Hepatocyte (in vitro differentiated cells): ENCODE data around the gene COL5A2.

ENCODE experiments used
- CTCF ChIP-seq: fragments of 200-600 bp; sonication (generic); IDR thresholded peaks from 2 replicates; pipeline ENCODE4 v1.5.1; 2016; ENCODE audit warnings: antibody characterized with exemption, mild to moderate bottlenecking; ENCODE audit not compliant: poor library complexity
- EZH2phosphoT487 ChIP-seq: fragments of 200-600 bp; sonication (generic); IDR thresholded peaks from one replicate; pipeline ENCODE4 v1.6.1; 2018; ENCODE audit warnings: antibody characterized with exemption, mild to moderate bottlenecking, low read depth, moderate library complexity; ENCODE audit not compliant: unreplicated experiment, severe bottlenecking

GRCh38 chr2:189157456-189157855 lies 22.1 kb downstream of the COL5A2 start:
- TF ChIP-seq CTCF (no peak), EZH2phosphoT487 (no peak)
